ENCODE measurements around the gene PCDH15.

DNA sequence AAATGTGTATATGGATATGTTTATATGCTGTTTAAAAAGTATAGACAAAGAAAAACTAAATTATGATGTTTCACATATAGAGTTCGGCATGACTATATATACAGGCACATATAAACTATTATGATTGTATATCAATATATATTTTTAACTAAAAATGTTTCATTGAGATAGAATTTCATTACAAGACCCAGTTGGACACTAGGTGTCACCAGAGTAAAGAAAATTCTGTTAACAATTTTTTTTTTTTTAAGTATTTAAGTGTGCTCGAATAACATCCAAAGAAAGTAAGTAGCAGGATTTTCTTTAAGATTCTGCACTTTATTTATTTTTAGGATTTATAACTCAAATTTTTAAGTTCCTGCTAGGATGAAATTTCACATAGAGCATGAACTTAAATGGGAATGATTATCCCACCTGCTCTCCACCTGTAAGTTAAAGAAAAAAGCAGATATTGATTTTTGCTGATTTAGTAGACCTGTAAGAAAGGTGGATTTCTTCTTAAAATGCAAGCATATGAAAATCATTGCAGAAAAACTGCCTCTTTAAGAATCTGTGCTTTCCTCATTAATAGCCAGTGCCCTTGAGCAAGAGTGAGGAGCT, 961.5 kb downstream of the PCDH15 start:
- TF ChIP-seq MXI1 (IDR thresholded peaks at IDR 0.05; ENCODE audit: borderline replicate concordance, low read depth, low read length) (no peak), POLR2A (IDR thresholded peaks at IDR 0.05; ENCODE audit: low read depth, low read length) (no peak), BHLHE40 (IDR thresholded peaks at IDR 0.05; ENCODE audit: low read depth, low read length) (no peak), MAFK (IDR thresholded peaks at IDR 0.05; ENCODE audit: low read depth, low read length) (no peak), SMC3 (IDR thresholded peaks at IDR 0.05; ENCODE audit: low read depth, low read length) (no peak), MAZ (IDR thresholded peaks at IDR 0.05; ENCODE audit: borderline replicate concordance, low read depth, low read length) (no peak), CEBPB (IDR thresholded peaks at IDR 0.05; ENCODE audit: low read depth, low read length) (no peak), RFX5 (IDR thresholded peaks at IDR 0.05; ENCODE audit: low read depth, low read length) (no peak), CHD1 (IDR thresholded peaks at IDR 0.05; ENCODE audit: low read depth, low read length) (no peak), RCOR1 (IDR thresholded peaks at IDR 0.05; ENCODE audit: insufficient replicate concordance, low read length) (no peak), RAD21 (IDR thresholded peaks at IDR 0.05; ENCODE audit: low read length) (0 out of 2 replicates have a peak, but pooled peaks have one; percentile 7)
- TF ChIP-seq, protein P1, sequence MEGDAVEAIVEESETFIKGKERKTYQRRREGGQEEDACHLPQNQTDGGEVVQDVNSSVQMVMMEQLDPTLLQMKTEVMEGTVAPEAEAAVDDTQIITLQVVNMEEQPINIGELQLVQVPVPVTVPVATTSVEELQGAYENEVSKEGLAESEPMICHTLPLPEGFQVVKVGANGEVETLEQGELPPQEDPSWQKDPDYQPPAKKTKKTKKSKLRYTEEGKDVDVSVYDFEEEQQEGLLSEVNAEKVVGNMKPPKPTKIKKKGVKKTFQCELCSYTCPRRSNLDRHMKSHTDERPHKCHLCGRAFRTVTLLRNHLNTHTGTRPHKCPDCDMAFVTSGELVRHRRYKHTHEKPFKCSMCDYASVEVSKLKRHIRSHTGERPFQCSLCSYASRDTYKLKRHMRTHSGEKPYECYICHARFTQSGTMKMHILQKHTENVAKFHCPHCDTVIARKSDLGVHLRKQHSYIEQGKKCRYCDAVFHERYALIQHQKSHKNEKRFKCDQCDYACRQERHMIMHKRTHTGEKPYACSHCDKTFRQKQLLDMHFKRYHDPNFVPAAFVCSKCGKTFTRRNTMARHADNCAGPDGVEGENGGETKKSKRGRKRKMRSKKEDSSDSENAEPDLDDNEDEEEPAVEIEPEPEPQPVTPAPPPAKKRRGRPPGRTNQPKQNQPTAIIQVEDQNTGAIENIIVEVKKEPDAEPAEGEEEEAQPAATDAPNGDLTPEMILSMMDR (conservative IDR thresholded peaks at IDR 0.05; ENCODE audit: low read depth, low read length) = peak; percentile 42
- TF ChIP-seq, protein P2, sequence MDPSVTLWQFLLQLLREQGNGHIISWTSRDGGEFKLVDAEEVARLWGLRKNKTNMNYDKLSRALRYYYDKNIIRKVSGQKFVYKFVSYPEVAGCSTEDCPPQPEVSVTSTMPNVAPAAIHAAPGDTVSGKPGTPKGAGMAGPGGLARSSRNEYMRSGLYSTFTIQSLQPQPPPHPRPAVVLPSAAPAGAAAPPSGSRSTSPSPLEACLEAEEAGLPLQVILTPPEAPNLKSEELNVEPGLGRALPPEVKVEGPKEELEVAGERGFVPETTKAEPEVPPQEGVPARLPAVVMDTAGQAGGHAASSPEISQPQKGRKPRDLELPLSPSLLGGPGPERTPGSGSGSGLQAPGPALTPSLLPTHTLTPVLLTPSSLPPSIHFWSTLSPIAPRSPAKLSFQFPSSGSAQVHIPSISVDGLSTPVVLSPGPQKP (IDR thresholded peaks at IDR 0.05; ENCODE audit: borderline replicate concordance, low read depth, low read length) = no peak

All from IMR-90 (cell line).